H1 (cell line): ENCODE results near the gene PUSL1. TPM values are rescaled to one million over a fixed set of nuclear protein-coding genes. Genes with fewer than 3 reads are reported as not detected.
A peak's percentile ranks its signal among the peaks of the same experiment; 100 is the strongest.

Source experiments
- EGR1 ChIP-seq: IDR thresholded peaks from 2 replicates; pipeline ENCODE4 v1.6.1; 2011; ENCODE audit warnings: low read depth, low read length, borderline replicate concordance
- EP300 ChIP-seq, 2 experiments: IDR thresholded peaks; 1 replicate in 1 of 2; 2 replicates in 1 of 2; pipeline ENCODE4 v1.6.1; 2011 to 2012; ENCODE audit warnings: low read depth in 2 of 2, low read length in 2 of 2, mild to moderate bottlenecking in 2 of 2, borderline replicate concordance in 1 of 2, inconsistent platforms in 1 of 2, moderate library complexity in 1 of 2
- GTF2F1 ChIP-seq: IDR thresholded peaks from 2 replicates; pipeline ENCODE4 v1.6.1; 2012; ENCODE audit warnings: low read depth, low read length, improper control_type of control experiment, borderline replicate concordance
- KDM1A ChIP-seq: fragments of 200-600, 300-600 bp; sonication (generic); IDR thresholded peaks from 2 replicates; pipeline ENCODE4 v1.7.1; 2016; ENCODE audit warnings: mild to moderate bottlenecking, low read length, borderline replicate concordance
- POU5F1 ChIP-seq: IDR thresholded peaks from 2 replicates; pipeline ENCODE4 v1.6.1; 2011; ENCODE audit warnings: low read depth, mild to moderate bottlenecking, low read length, moderate library complexity
- RAD21 ChIP-seq, 2 experiments: IDR thresholded peaks in 1 of 2; conservative IDR thresholded peaks in 1 of 2; 2 replicates each; pipeline ENCODE4 v1.6.1; 2011; ENCODE audit warnings: low read depth in 2 of 2, low read length in 2 of 2, improper control_type of control experiment in 1 of 2, inconsistent platforms in 1 of 2, mild to moderate bottlenecking in 1 of 2, moderate library complexity in 1 of 2
- RFX5 ChIP-seq: IDR thresholded peaks from 2 replicates; pipeline ENCODE4 v1.6.1; 2011; ENCODE audit warnings: low read depth, low read length, improper control_type of control experiment, borderline replicate concordance
- SP4 ChIP-seq: IDR thresholded peaks from 2 replicates; pipeline ENCODE4 v1.6.1; 2012; ENCODE audit warnings: low read length, inconsistent platforms
- ZNF274 ChIP-seq: IDR thresholded peaks from 2 replicates; pipeline ENCODE4 v1.7.0; 2012; ENCODE audit warnings: low read length, borderline replicate concordance; ENCODE audit errors: extremely low read depth
- polyA plus RNA-seq, 7 experiments: library from polyadenylated mRNA; depleted of rRNA in 3 of 7; stranded (reverse) in 5 of 7; unstranded in 2 of 7; fragments of >200 nt in 5 of 7; fragments of 200-250 nt in 2 of 7; gene quantifications; 1 replicate in 5 of 7; 2 replicates in 1 of 7; 4 replicates in 1 of 7; pipeline versions ENCODE4 v1.2.1 to v1.2.3, GENCODE V29; 2011 to 2013; ENCODE audit warnings: missing spikeins in 2 of 7, mixed read lengths in 2 of 7
- total RNA-seq: library from RNA; stranded (reverse); fragmentation: NEBNext Ultra II Directional; extraction: Animal tissue kit (Norgen Biotek cat#: 25700); gene quantifications from 2 replicates; pipeline ENCODE4 v1.2.1, GENCODE V29; 2021
- TF ChIP-seq, protein P1 (sequence below): fragments of 300-600 bp; sonication (generic); IDR thresholded peaks from 2 replicates; pipeline ENCODE4 v1.7.1; 2012; ENCODE audit warnings: low read length, moderate library complexity, mild to moderate bottlenecking, inconsistent platforms; ENCODE audit not compliant: insufficient replicate concordance

PUSL1 gene
- total and polyA plus RNA-seq, 2 of the 8 experiments (the other 6 are each of a cell fraction or from before 2014, with no cell fraction given): 38.8 to 87.4 TPM

DNA sequence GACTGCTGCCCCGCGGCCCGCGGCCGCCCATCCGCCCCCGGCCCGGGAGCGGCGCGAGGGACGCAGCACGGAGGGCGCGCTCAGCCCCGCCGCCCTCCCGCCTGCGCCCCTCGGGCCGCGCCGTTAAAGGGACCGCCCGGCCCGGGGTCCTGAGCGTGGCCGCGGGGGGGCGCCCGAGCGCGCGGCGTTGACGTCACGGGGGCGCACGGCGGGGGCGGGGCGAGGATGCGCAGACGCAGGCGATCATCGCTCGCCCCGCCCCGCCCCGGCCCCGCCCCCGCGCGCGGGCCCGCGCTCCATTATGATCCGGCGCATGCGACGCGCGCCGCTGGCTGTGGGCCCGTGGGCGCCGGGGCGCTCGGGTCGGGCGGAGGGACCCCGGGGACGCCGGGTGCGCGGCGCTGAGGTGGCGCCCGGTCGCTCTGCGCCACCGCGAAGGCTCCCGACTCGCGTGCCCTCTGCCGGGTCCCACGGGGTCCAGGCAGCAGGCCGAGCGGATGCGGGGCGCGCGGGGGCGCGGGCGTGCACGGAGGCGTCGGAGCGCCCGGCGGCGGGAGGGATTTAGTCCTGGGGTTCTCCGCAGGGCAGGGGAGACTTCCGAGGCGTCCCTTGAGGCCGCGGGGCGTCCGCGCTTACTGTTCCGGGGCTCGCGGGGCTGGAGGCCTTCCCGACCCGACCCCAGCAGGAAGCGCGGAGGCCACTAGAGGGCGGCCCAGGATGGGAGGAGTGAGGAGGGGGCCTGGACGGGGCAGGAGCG, 41.0 kb downstream of the PUSL1 start, which contains the start of gene DVL1 (continued):
- TF ChIP-seq, protein P1, sequence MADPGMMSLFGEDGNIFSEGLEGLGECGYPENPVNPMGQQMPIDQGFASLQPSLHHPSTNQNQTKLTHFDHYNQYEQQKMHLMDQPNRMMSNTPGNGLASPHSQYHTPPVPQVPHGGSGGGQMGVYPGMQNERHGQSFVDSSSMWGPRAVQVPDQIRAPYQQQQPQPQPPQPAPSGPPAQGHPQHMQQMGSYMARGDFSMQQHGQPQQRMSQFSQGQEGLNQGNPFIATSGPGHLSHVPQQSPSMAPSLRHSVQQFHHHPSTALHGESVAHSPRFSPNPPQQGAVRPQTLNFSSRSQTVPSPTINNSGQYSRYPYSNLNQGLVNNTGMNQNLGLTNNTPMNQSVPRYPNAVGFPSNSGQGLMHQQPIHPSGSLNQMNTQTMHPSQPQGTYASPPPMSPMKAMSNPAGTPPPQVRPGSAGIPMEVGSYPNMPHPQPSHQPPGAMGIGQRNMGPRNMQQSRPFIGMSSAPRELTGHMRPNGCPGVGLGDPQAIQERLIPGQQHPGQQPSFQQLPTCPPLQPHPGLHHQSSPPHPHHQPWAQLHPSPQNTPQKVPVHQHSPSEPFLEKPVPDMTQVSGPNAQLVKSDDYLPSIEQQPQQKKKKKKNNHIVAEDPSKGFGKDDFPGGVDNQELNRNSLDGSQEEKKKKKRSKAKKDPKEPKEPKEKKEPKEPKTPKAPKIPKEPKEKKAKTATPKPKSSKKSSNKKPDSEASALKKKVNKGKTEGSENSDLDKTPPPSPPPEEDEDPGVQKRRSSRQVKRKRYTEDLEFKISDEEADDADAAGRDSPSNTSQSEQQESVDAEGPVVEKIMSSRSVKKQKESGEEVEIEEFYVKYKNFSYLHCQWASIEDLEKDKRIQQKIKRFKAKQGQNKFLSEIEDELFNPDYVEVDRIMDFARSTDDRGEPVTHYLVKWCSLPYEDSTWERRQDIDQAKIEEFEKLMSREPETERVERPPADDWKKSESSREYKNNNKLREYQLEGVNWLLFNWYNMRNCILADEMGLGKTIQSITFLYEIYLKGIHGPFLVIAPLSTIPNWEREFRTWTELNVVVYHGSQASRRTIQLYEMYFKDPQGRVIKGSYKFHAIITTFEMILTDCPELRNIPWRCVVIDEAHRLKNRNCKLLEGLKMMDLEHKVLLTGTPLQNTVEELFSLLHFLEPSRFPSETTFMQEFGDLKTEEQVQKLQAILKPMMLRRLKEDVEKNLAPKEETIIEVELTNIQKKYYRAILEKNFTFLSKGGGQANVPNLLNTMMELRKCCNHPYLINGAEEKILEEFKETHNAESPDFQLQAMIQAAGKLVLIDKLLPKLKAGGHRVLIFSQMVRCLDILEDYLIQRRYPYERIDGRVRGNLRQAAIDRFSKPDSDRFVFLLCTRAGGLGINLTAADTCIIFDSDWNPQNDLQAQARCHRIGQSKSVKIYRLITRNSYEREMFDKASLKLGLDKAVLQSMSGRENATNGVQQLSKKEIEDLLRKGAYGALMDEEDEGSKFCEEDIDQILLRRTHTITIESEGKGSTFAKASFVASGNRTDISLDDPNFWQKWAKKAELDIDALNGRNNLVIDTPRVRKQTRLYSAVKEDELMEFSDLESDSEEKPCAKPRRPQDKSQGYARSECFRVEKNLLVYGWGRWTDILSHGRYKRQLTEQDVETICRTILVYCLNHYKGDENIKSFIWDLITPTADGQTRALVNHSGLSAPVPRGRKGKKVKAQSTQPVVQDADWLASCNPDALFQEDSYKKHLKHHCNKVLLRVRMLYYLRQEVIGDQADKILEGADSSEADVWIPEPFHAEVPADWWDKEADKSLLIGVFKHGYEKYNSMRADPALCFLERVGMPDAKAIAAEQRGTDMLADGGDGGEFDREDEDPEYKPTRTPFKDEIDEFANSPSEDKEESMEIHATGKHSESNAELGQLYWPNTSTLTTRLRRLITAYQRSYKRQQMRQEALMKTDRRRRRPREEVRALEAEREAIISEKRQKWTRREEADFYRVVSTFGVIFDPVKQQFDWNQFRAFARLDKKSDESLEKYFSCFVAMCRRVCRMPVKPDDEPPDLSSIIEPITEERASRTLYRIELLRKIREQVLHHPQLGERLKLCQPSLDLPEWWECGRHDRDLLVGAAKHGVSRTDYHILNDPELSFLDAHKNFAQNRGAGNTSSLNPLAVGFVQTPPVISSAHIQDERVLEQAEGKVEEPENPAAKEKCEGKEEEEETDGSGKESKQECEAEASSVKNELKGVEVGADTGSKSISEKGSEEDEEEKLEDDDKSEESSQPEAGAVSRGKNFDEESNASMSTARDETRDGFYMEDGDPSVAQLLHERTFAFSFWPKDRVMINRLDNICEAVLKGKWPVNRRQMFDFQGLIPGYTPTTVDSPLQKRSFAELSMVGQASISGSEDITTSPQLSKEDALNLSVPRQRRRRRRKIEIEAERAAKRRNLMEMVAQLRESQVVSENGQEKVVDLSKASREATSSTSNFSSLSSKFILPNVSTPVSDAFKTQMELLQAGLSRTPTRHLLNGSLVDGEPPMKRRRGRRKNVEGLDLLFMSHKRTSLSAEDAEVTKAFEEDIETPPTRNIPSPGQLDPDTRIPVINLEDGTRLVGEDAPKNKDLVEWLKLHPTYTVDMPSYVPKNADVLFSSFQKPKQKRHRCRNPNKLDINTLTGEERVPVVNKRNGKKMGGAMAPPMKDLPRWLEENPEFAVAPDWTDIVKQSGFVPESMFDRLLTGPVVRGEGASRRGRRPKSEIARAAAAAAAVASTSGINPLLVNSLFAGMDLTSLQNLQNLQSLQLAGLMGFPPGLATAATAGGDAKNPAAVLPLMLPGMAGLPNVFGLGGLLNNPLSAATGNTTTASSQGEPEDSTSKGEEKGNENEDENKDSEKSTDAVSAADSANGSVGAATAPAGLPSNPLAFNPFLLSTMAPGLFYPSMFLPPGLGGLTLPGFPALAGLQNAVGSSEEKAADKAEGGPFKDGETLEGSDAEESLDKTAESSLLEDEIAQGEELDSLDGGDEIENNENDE: no peak
- TF ChIP-seq POU5F1: no peak
- TF ChIP-seq RFX5: no peak
- TF ChIP-seq RAD21 (IDR thresholded peaks at IDR 0.05 in 1 of 2, conservative IDR thresholded peaks at IDR 0.05 in 1 of 2; ENCODE audit: low read depth in 2 of 2, low read length in 2 of 2): peak; percentile 45 to 49; a peak in 3 of 4 replicates
- TF ChIP-seq ZNF274: no peak
- 0 out of 2 replicates have a peak, but pooled peaks have one; percentile 40 for TF ChIP-seq EGR1
- TF ChIP-seq SP4: no peak
- no peak for TF ChIP-seq GTF2F1
- TF ChIP-seq EP300 (IDR thresholded peaks at IDR 0.05; ENCODE audit: borderline replicate concordance in 1 of 2, low read depth in 2 of 2, low read length in 2 of 2): no peak
- no peak for TF ChIP-seq KDM1A
